Panc1 (cell line): ENCODE measurements around the gene PLPP4. TPM values are rescaled to one million over a fixed set of nuclear protein-coding genes. Genes with fewer than 3 reads are reported as not detected.

Experiments used
- ATAC-seq: fragments of 200-7000 bp; cut with Tn5 transposase; 2 replicates; pipeline ENCODE4 v1.9.1; 2020; ENCODE audit warnings: mild to moderate bottlenecking, moderate library complexity
- BruUV-seq: library from RNA; stranded (reverse); fragments of 400-500 nt; replicated peaks from 2 replicates; lab custom pipeline; 2021; lab: Mats Ljungman, UMichigan
- CTCF ChIA-PET: fragments of 300-600 bp; sonication (Branson Sonifier 250); formaldehyde crosslinking; loops from one replicate; lab custom pipeline; 2022; ENCODE audit warnings: antibody characterized with exemption; lab: Charles Lee
- POLR2A ChIA-PET: fragments of 300-600 bp; sonication (Branson Sonifier 250); formaldehyde crosslinking; loops from one replicate; lab custom pipeline; 2022; ENCODE audit warnings: antibody characterized with exemption; lab: Charles Lee
- DNase-seq: peaks from one replicate; pipeline ENCODE4 v3.0.0-alpha.2; 2010; ENCODE audit warnings: low read depth, low spot score
- H3K27ac ChIP-seq: 2 replicates; pipeline ENCODE4 v1.5.1; 2011; ENCODE audit warnings: mild to moderate bottlenecking, low read length, inconsistent platforms
- H3K27me3 ChIP-seq: fragments of 200-500 bp; sonication (Bioruptor generic); 2 replicates; pipeline ENCODE4 v1.6.0; 2014; ENCODE audit warnings: low read length, inconsistent platforms; ENCODE audit not compliant: control insufficient read depth, insufficient read depth
- H3K36me3 ChIP-seq: fragments of 200-500 bp; sonication (Bioruptor generic); 2 replicates; pipeline ENCODE4 v1.5.1; 2014; ENCODE audit warnings: inconsistent platforms, mild to moderate bottlenecking, low read length, moderate library complexity; ENCODE audit not compliant: control insufficient read depth, insufficient read depth
- H3K4me1 ChIP-seq: 2 replicates; pipeline ENCODE4 v1.5.1; 2011; ENCODE audit warnings: inconsistent platforms, mild to moderate bottlenecking, low read length, moderate library complexity; ENCODE audit not compliant: control insufficient read depth, insufficient read depth
- H3K4me3 ChIP-seq, 2 experiments: 2 replicates each; pipeline ENCODE4 v1.5.1; 2011 to 2012; ENCODE audit warnings: low read depth in 2 of 2, low read length in 2 of 2, mild to moderate bottlenecking in 2 of 2, inconsistent platforms in 1 of 2, moderate library complexity in 1 of 2
- H3K9me3 ChIP-seq: fragments of 200-500 bp; sonication (Bioruptor generic); 2 replicates; pipeline ENCODE4 v1.5.1; 2014; ENCODE audit warnings: low read depth, mild to moderate bottlenecking, inconsistent platforms, low read length, moderate library complexity; ENCODE audit not compliant: control insufficient read depth, insufficient read depth
- CTCF ChIP-seq: fragments of 450-650 bp; IDR thresholded peaks from 2 replicates; pipeline ENCODE4 v1.5.1; 2017; ENCODE audit warnings: mild to moderate bottlenecking
- POLR2AphosphoS5 ChIP-seq: IDR thresholded peaks from 2 replicates; pipeline ENCODE4 v1.6.1; 2012; ENCODE audit warnings: mild to moderate bottlenecking, low read depth, low read length, moderate library complexity
- REST ChIP-seq, 2 experiments: IDR thresholded peaks; 2 replicates each; pipeline ENCODE4 v1.6.1; 2011 to 2012; ENCODE audit warnings: low read depth in 2 of 2, control low read depth in 1 of 2, low read length in 1 of 2, mild to moderate bottlenecking in 1 of 2, moderate library complexity in 1 of 2; ENCODE audit not compliant: insufficient read depth in 1 of 2
- SIN3A ChIP-seq: IDR thresholded peaks from 2 replicates; pipeline ENCODE4 v1.6.1; 2012; ENCODE audit warnings: low read depth, mild to moderate bottlenecking, low read length, moderate library complexity, borderline replicate concordance; ENCODE audit not compliant: insufficient read depth
- TCF7L2 ChIP-seq: IDR thresholded peaks from 2 replicates; pipeline ENCODE4 v1.6.1; 2011; ENCODE audit warnings: mild to moderate bottlenecking, low read depth, low read length, inconsistent platforms
- in situ Hi-C: cut with HindIII; loops from 2 replicates; pipeline ENCODE4 v1.10.0; 2016; ENCODE audit warnings: low sequenced_read_pairs, low pct_unique_long_range_greater_than_20kb
- intact Hi-C: fragments of 100-400 bp; cut with micrococcal nuclease; formaldehyde crosslinking; loops from one replicate; pipeline ENCODE4 v1.10.0; 2022; ENCODE audit not compliant: unreplicated experiment
- total RNA-seq: library from RNA; stranded (reverse); gene quantifications from one replicate; pipeline ENCODE4 v1.2.1, GENCODE V29; 2021; ENCODE audit not compliant: unreplicated experiment

Gene PLPP4
- total RNA-seq, 1 experiment from 2014 or later: 0.18 TPM

- H3K27ac ChIP-seq: no peak overlapping the region
- in situ Hi-C loops: no loop called here
- CTCF ChIA-PET: no interaction called here
Measured at GRCh38 chr10:120422457-120422856, 34.6 kb upstream of the PLPP4 start.

GRCh38 chr10:120423431-120424197 lies 33.4 kb upstream of the PLPP4 start:
- Histone ChIP-seq H3K36me3 (no peaks in the 10 kb centered on the region), H3K4me1 (no peaks in the 10 kb centered on the region), H3K9me3 (no peaks in the 10 kb centered on the region), H3K27ac (no peak overlapping the region), H3K27me3 (peaks cover 7% of the 10 kb centered on the region), H3K4me3 (no peak overlapping the region)
- peak; percentile 53 for DNase-seq
- intact Hi-C loops: loop anchor here (5.0 kb wide), 1 partner anchor 314 kb away; no protein-coding TSS in a partner anchor
- peak; percentile 89 for ATAC-seq
- CTCF ChIA-PET: interaction anchor here (0.6 kb wide), 1 partner anchor 244 kb away, joined by 7 read pairs; no protein-coding TSS in a partner anchor
- in situ Hi-C loops: no loop called here
- POLR2A ChIA-PET: no interaction called here
- BruUV-seq: no TSS peak
- TF ChIP-seq POLR2AphosphoS5: no peak
- no peak for TF ChIP-seq REST (IDR thresholded peaks at IDR 0.05; ENCODE audit: insufficient read depth in 1 of 2, low read depth in 2 of 2, low read length in 1 of 2)
- peak; percentile 96 for TF ChIP-seq CTCF
- TF ChIP-seq SIN3A: no peak

More at GRCh38 chr10:120422457-120422856, 34.6 kb upstream of the PLPP4 start:
- no peaks in the 10 kb centered on the region for H3K4me1 ChIP-seq
- H3K4me3 ChIP-seq: no peak overlapping the region
- intact Hi-C loops: loop anchor here (5.0 kb wide), 1 partner anchor 315 kb away; no protein-coding TSS in a partner anchor
- H3K9me3 ChIP-seq: no peaks in the 10 kb centered on the region
- POLR2A ChIA-PET: no interaction called here
- DNase-seq: no peak
- 0 out of 2 replicates have a peak, but pooled peaks have one; percentile 20 for ATAC-seq
- peaks cover 7% of the 10 kb centered on the region; the same call in 1 of the 2 replicates for H3K27me3 ChIP-seq
- H3K36me3 ChIP-seq: no peaks in the 10 kb centered on the region
- no TSS peak for BruUV-seq
- TF ChIP-seq REST (IDR thresholded peaks at IDR 0.05; ENCODE audit: insufficient read depth in 1 of 2, low read depth in 2 of 2, low read length in 1 of 2): no peak
- TF ChIP-seq SIN3A: no peak
- TF ChIP-seq POLR2AphosphoS5: no peak
- TF ChIP-seq TCF7L2: no peak
- TF ChIP-seq CTCF: no peak
